HCEC 1CT (cell line): ENCODE data around the gene ANKRD11.
"Not testable (repeated sequence)": the region's sequence is repeated elsewhere in the genome, so short reads cannot be mapped to it uniquely, and the experiment has no call there.

ENCODE experiments used
- DNase-seq: peaks from one replicate; pipeline ENCODE4 v3.0.0-alpha.2; 2017

ANKRD11 gene

GRCh38 chr16:89425523-89425922 lies 64.8 kb downstream of the ANKRD11 start:
- DNase-seq: no peak

- no peak for DNase-seq
Measured at GRCh38 chr16:89423681-89424260, 66.6 kb downstream of the ANKRD11 start.

GRCh38 chr16:89422905-89423630 lies 67.3 kb downstream of the ANKRD11 start:
- DNase-seq: peak; percentile 15

- DNase-seq: no peak
Measured at GRCh38 chr16:89422527-89422904, 67.8 kb downstream of the ANKRD11 start.

- not testable (repeated sequence) for DNase-seq
Measured at GRCh38 chr16:89421300-89421699, 69.1 kb downstream of the ANKRD11 start.

GRCh38 chr16:89420204-89420603 lies 70.2 kb downstream of the ANKRD11 start:
- DNase-seq: no peak

GRCh38 chr16:89418352-89418751 lies 72.0 kb downstream of the ANKRD11 start:
- no peak for DNase-seq

GRCh38 chr16:89417352-89417751 lies 73.0 kb downstream of the ANKRD11 start:
- DNase-seq: no peak

GRCh38 chr16:89413811-89414585 lies 76.4 kb downstream of the ANKRD11 start:
- DNase-seq: no peak

- no peak for DNase-seq
Measured at GRCh38 chr16:89412811-89413210, 77.5 kb downstream of the ANKRD11 start.

GRCh38 chr16:89411335-89411850 lies 79.0 kb downstream of the ANKRD11 start:
- no peak for DNase-seq

- peak; percentile 51 for DNase-seq
Measured at GRCh38 chr16:89410794-89411309, 79.5 kb downstream of the ANKRD11 start.

GRCh38 chr16:89410322-89410721 lies 80.0 kb downstream of the ANKRD11 start:
- no peak for DNase-seq

- DNase-seq: no peak
Measured at GRCh38 chr16:89409161-89409711, 81.1 kb downstream of the ANKRD11 start.

- DNase-seq: no peak
Measured at GRCh38 chr16:89408315-89408714, 82.0 kb downstream of the ANKRD11 start.

GRCh38 chr16:89407925-89408300 lies 82.4 kb downstream of the ANKRD11 start:
- DNase-seq: no peak

GRCh38 chr16:89407282-89407924 lies 83.0 kb downstream of the ANKRD11 start:
- no peak for DNase-seq

- DNase-seq: no peak
Measured at GRCh38 chr16:89406277-89406888, 84.0 kb downstream of the ANKRD11 start.

- DNase-seq: no peak
Measured at GRCh38 chr16:89404561-89404960, 85.8 kb downstream of the ANKRD11 start.

GRCh38 chr16:89402962-89403361 lies 87.4 kb downstream of the ANKRD11 start:
- no peak for DNase-seq

GRCh38 chr16:89401641-89402445 lies 88.5 kb downstream of the ANKRD11 start:
- no peak for DNase-seq
